ENCODE data around the gene MRPL40. TPM values are rescaled to one million over a fixed set of nuclear protein-coding genes. Genes with fewer than 3 reads are reported as not detected.

The MRPL40 gene
- total and polyA plus RNA-seq, 2 of the 13 experiments (the other 11 are each of a cell fraction or from before 2014, with no cell fraction given), result 42.7 to 79.7 TPM

- TF ChIP-seq NCOR1 (IDR thresholded peaks at IDR 0.05; ENCODE audit: borderline replicate concordance, low read length), result no peak
- TF ChIP-seq, protein P1, sequence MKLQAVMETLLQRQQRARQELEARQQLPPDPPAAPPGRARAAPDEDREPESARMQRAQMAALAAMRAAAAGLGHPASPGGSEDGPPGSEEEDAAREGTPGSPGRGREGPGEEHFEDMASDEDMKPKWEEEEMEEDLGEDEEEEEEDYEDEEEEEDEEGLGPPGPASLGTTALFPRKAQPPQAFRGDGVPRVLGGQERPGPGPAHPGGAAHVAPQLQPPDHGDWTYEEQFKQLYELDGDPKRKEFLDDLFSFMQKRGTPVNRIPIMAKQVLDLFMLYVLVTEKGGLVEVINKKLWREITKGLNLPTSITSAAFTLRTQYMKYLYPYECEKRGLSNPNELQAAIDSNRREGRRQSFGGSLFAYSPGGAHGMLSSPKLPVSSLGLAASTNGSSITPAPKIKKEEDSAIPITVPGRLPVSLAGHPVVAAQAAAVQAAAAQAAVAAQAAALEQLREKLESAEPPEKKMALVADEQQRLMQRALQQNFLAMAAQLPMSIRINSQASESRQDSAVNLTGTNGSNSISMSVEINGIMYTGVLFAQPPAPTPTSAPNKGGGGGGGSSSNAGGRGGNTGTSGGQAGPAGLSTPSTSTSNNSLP (IDR thresholded peaks at IDR 0.05; ENCODE audit: low read depth, low read length), result no peak
- no peak for TF ChIP-seq THAP7 (CRISPR knock-in tag; IDR thresholded peaks at IDR 0.05)
- no peak for TF ChIP-seq ZNF775 (CRISPR knock-in tag; IDR thresholded peaks at IDR 0.05; ENCODE audit: borderline replicate concordance)
- TF ChIP-seq, protein P2, sequence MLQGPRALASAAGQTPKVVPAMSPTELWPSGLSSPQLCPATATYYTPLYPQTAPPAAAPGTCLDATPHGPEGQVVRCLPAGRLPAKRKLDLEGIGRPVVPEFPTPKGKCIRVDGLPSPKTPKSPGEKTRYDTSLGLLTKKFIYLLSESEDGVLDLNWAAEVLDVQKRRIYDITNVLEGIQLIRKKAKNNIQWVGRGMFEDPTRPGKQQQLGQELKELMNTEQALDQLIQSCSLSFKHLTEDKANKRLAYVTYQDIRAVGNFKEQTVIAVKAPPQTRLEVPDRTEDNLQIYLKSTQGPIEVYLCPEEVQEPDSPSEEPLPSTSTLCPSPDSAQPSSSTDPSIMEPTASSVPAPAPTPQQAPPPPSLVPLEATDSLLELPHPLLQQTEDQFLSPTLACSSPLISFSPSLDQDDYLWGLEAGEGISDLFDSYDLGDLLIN (CRISPR knock-in tag; IDR thresholded peaks at IDR 0.05; ENCODE audit: borderline replicate concordance), result 0 out of 2 replicates have a peak, but pooled peaks have one; percentile 44
- TF ChIP-seq ARID2 (CRISPR knock-in tag; IDR thresholded peaks at IDR 0.05; ENCODE audit: borderline replicate concordance), result no peak
- 0 out of 2 replicates have a peak, but pooled peaks have one; percentile 10 for TF ChIP-seq ZIK1 (CRISPR knock-in tag; IDR thresholded peaks at IDR 0.05; ENCODE audit: borderline replicate concordance, low read depth)
- peak; percentile 93 for TF ChIP-seq KDM2A (CRISPR knock-in tag; IDR thresholded peaks at IDR 0.05; ENCODE audit: borderline replicate concordance, low read depth)
- no peak for TF ChIP-seq BHLHE40 (IDR thresholded peaks at IDR 0.05; ENCODE audit: low read length)
- no peak for TF ChIP-seq MBNL3 (CRISPR knock-in tag; conservative IDR thresholded peaks at IDR 0.05)
- TF ChIP-seq NFKB2 (CRISPR knock-in tag; IDR thresholded peaks at IDR 0.05; ENCODE audit: borderline replicate concordance), result peak; percentile 82; the same call in 1 of the 2 replicates
- TF ChIP-seq RARG (CRISPR knock-in tag; IDR thresholded peaks at IDR 0.05; ENCODE audit: low read depth), result no peak
- no peak for TF ChIP-seq SMARCC2 (IDR thresholded peaks at IDR 0.05)
- no peak for TF ChIP-seq ZNF136 (CRISPR knock-in tag; IDR thresholded peaks at IDR 0.05; ENCODE audit: low read depth)
- TF ChIP-seq RELA (CRISPR knock-in tag; IDR thresholded peaks at IDR 0.05), result no peak
- no peak for TF ChIP-seq ZNF251 (CRISPR knock-in tag; IDR thresholded peaks at IDR 0.05)
- TF ChIP-seq ZNF597 (CRISPR knock-in tag; IDR thresholded peaks at IDR 0.05), result no peak
- no peak for TF ChIP-seq KDM1A (CRISPR knock-in tag; IDR thresholded peaks at IDR 0.05)
- no peak for TF ChIP-seq ZNF550 (CRISPR knock-in tag; IDR thresholded peaks at IDR 0.05; ENCODE audit: borderline replicate concordance)
- no peak for TF ChIP-seq ZKSCAN1 (IDR thresholded peaks at IDR 0.05; ENCODE audit: low read length)
- TF ChIP-seq SMAD3 (CRISPR knock-in tag; IDR thresholded peaks at IDR 0.05), result no peak
- no peak for TF ChIP-seq PREB (CRISPR knock-in tag; IDR thresholded peaks at IDR 0.05)
- no peak for TF ChIP-seq CCAR2 (optimal IDR thresholded peaks at IDR 0.05; ENCODE audit: low read depth, low read length)
- no peak for TF ChIP-seq JARID2 (CRISPR knock-in tag; IDR thresholded peaks at IDR 0.05; ENCODE audit: insufficient replicate concordance)
- TF ChIP-seq ZSCAN29 (CRISPR knock-in tag; conservative IDR thresholded peaks at IDR 0.05), result no peak
These were observed 15.2 kb downstream of the MRPL40 start, which contains the start of gene C22orf39 (continued) for GRCh38 chr22:19447330-19448075.
